Lower leg skin (tissue), 3 donors: Measurements from ENCODE around the gene CHAC2.

Experiments
- CTCF ChIP-seq, 3 donors: fragments of 450-650 bp; IDR thresholded peaks; one replicate each; pipeline ENCODE4 v1.5.1; 2016; ENCODE audit warnings: antibody characterized with exemption in 3 of 3, mild to moderate bottlenecking in 3 of 3, moderate library complexity in 2 of 3
- POLR2A ChIP-seq, 2 donors: fragments of 450-650 bp; IDR thresholded peaks; one replicate each; pipeline ENCODE4 v1.6.1; 2016 to 2017; ENCODE audit warnings: antibody characterized with exemption in 2 of 2, mild to moderate bottlenecking in 1 of 2, moderate library complexity in 1 of 2

- TF ChIP-seq CTCF (IDR thresholded peaks at IDR 0.05) (no peak), POLR2A (IDR thresholded peaks at IDR 0.05) (no peak)
These were observed 12.5 kb upstream of the CHAC2 start for GRCh38 chr2:53755121-53755520.
